ENCODE data around the gene LRGUK. TPM values are rescaled to one million over a fixed set of nuclear protein-coding genes. Genes with fewer than 3 reads are reported as not detected.
A peak's percentile ranks its signal among the peaks of the same experiment; 100 is the strongest.

The LRGUK gene
- total RNA-seq, 1 donor from 2014 or later, result 0.20 TPM

DNA sequence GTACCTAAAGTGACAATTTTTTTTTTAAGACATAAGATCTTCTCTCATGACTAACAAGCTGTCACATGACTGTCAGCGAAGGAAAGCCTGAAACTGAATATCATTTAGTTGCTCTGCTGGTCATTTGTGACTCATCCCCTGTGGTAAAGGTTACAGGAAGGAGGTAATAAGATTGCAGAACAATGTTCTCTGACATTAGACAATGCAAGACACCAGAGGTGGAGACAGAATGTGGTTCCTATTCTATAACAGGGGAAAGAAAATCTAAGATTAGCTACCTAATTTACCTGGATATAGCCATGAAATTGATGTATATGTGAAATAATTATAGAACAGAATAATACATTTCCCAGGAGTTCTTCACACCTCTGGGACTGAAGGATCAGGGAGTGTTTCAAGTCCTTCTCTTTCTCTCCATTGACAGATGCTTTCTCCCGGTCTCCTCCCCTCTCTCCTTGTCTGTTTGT is 47.7 kb downstream of the LRGUK start:
- Mint-ChIP-seq H3K27me3 (ENCODE audit: low read depth) (peaks cover 2% of the 10 kb centered on the region), H3K4me3 (ENCODE audit: unreplicated experiment) (no peak overlapping the region), H3K4me1 (ENCODE audit: low read depth) (peaks cover 9% of the 10 kb centered on the region), H3K36me3 (ENCODE audit: low read depth) (no peaks in the 10 kb centered on the region), H3K27ac (ENCODE audit: unreplicated experiment) (no peak overlapping the region), H3K9me3 (ENCODE audit: low read depth) (no peaks in the 10 kb centered on the region)
- TF ChIP-seq, protein P1, sequence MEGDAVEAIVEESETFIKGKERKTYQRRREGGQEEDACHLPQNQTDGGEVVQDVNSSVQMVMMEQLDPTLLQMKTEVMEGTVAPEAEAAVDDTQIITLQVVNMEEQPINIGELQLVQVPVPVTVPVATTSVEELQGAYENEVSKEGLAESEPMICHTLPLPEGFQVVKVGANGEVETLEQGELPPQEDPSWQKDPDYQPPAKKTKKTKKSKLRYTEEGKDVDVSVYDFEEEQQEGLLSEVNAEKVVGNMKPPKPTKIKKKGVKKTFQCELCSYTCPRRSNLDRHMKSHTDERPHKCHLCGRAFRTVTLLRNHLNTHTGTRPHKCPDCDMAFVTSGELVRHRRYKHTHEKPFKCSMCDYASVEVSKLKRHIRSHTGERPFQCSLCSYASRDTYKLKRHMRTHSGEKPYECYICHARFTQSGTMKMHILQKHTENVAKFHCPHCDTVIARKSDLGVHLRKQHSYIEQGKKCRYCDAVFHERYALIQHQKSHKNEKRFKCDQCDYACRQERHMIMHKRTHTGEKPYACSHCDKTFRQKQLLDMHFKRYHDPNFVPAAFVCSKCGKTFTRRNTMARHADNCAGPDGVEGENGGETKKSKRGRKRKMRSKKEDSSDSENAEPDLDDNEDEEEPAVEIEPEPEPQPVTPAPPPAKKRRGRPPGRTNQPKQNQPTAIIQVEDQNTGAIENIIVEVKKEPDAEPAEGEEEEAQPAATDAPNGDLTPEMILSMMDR (IDR thresholded peaks at IDR 0.05), result no peak
- no peak for DNase-seq (ENCODE audit: low spot score)

DNA sequence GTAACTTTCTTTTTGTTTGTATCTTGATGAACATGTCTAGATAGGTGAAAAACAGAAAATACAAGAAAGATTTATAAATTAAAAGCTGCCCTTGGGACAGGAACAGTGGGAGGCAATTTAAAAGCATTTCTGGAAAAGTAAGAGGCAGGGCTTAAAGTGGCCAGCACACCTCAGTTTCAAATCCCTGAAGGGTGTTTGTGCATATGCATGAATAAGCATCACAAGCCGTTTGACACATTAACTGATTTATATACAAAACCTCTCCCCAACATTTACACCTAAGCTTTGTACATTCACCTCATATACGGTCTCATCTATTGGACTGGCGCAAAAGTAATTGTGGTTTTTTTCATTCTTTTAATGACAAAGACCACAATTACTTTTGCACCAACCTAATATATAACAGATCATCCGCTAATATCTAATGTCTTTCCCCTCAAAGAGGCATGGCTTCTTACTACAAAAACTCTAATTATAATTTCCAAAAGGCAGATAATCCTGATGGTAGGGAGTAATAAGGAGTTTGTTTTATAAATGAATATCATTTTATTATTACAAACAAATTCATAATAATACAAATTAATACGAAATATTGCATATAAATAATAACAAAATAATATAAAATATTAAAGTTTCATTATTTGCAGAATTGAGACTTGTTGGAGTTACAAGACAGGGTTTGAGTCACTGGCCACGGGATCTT is 48.3 kb downstream of the LRGUK start:
- Mint-ChIP-seq H3K27me3 (ENCODE audit: low read depth) (peaks cover 2% of the 10 kb centered on the region), H3K4me3 (ENCODE audit: unreplicated experiment) (no peak overlapping the region), H3K9me3 (ENCODE audit: low read depth) (peaks cover 2% of the 10 kb centered on the region), H3K27ac (ENCODE audit: unreplicated experiment) (no peak overlapping the region), H3K4me1 (ENCODE audit: low read depth) (peaks cover 9% of the 10 kb centered on the region), H3K36me3 (ENCODE audit: low read depth) (no peaks in the 10 kb centered on the region)
- DNase-seq (ENCODE audit: low spot score), result no peak
- TF ChIP-seq, protein P1 (IDR thresholded peaks at IDR 0.05), result no peak

DNA sequence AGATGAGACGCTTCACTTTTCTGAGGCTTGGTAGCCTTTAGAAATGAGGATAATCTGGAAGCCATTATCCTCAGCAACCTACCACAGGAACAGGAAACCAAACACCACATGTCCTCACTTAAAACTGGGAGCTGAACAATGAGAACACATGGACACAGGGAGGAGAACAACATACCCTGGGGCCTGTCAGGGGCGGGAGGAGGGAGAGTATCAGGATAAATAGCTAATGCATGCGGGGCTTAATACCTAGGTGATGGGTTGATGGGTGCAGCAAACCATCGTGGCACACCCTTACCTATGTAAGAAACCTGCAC is 48.9 kb downstream of the LRGUK start:
- H3K36me3 Mint-ChIP-seq (ENCODE audit: low read depth), result no peaks in the 10 kb centered on the region
- H3K4me1 Mint-ChIP-seq (ENCODE audit: low read depth), result peaks cover 9% of the 10 kb centered on the region
- peak overlapping the region; percentile 41 for H3K27ac Mint-ChIP-seq (ENCODE audit: unreplicated experiment)

DNA sequence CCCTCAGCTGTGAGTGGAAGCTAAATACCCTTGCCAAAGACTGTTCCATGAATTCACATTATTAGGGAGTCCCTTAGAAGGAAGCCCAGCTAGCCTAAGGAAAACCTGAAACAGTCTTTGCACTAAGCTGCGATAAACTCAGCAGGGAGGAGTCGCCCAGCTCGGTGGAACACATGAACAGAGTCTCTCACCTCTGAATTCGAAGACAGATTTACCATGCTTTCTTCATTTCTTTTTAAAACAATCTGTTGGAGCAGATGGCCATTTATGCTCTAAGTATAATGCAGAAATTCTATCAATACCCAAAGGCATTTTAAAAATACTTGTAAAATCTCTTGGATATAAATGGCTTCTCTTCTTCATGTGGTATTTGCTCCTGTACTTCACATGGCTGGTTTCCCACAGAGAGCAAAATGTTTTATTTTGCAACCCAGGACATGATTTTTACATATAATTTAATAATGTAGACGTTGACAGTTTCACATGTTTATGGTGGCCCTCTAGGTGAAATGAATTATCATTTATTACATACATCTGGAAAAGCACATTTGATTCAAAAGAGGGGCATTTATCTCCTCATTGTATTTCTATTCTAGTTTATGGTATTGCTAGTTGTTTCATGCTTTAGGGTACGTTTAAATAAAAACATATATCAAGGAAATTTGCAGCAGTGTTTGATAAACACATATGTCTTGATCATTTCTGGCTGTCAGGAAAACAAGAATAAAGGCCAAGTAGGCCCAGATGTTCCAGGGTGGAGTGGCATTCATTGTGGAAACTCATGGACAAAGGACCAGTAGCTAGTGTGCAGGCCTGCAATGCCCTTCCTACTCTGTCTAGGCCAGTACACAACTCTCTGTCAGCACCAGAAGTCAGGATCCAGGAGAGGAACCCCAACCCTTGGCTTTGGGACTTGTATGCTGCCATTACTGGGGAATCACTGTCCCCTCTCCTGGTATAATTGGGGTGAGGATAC is 52.2 kb downstream of the LRGUK start:
- H3K4me3 Mint-ChIP-seq (ENCODE audit: unreplicated experiment), result no peak overlapping the region
- H3K27ac Mint-ChIP-seq (ENCODE audit: unreplicated experiment), result no peak overlapping the region
- TF ChIP-seq, protein P1 (IDR thresholded peaks at IDR 0.05), result no peak
- no peak for DNase-seq (ENCODE audit: low spot score)
- H3K27me3 Mint-ChIP-seq (ENCODE audit: low read depth), result no peaks in the 10 kb centered on the region
- peaks cover 2% of the 10 kb centered on the region for H3K9me3 Mint-ChIP-seq (ENCODE audit: low read depth)
- peaks cover 9% of the 10 kb centered on the region for H3K4me1 Mint-ChIP-seq (ENCODE audit: low read depth)
- no peaks in the 10 kb centered on the region for H3K36me3 Mint-ChIP-seq (ENCODE audit: low read depth)

More for the DNA sequence above, 48.9 kb downstream of the LRGUK start:
- DNase-seq (ENCODE audit: low spot score), result no peak
- H3K9me3 Mint-ChIP-seq (ENCODE audit: low read depth), result peaks cover 2% of the 10 kb centered on the region
- TF ChIP-seq, protein P1 (IDR thresholded peaks at IDR 0.05), result no peak
- H3K27me3 Mint-ChIP-seq (ENCODE audit: low read depth), result peaks cover 2% of the 10 kb centered on the region
- no peak overlapping the region for H3K4me3 Mint-ChIP-seq (ENCODE audit: unreplicated experiment)

DNA sequence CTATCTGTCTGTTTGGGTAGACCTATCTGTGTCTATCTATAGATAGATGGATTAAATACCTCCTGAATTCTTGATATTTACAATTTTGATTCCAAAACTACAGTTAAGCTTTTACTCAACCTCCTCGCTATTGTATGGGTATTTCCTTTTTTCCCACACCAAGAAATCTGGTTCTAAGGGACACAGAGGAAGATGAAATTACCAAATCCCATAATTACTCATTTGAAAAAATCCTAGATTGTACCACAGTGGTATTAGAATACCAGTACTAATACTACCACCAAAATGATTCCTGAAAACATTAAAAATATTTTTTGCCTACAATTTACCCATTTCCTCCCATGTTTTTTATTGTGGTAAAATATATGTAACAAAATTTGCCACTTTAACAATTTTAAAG is 53.2 kb downstream of the LRGUK start:
- H3K4me3 Mint-ChIP-seq (ENCODE audit: unreplicated experiment), result no peak overlapping the region
- DNase-seq (ENCODE audit: low spot score), result no peak
- no peaks in the 10 kb centered on the region for H3K27me3 Mint-ChIP-seq (ENCODE audit: low read depth)
- no peak overlapping the region for H3K27ac Mint-ChIP-seq (ENCODE audit: unreplicated experiment)
- no peaks in the 10 kb centered on the region for H3K4me1 Mint-ChIP-seq (ENCODE audit: low read depth)
- TF ChIP-seq, protein P1 (IDR thresholded peaks at IDR 0.05), result no peak
- peaks cover 2% of the 10 kb centered on the region for H3K9me3 Mint-ChIP-seq (ENCODE audit: low read depth)
- no peaks in the 10 kb centered on the region for H3K36me3 Mint-ChIP-seq (ENCODE audit: low read depth)

Data from chondrocyte (in vitro differentiated cells).